Uterus (tissue), 4 donors: ENCODE results near the gene CIZ1. TPM values are rescaled to one million over a fixed set of nuclear protein-coding genes. Genes with fewer than 3 reads are reported as not detected.

Experiments used
- DNase-seq, 2 donors: peaks; one replicate each; pipeline ENCODE4 v3.0.0-alpha.2; 2019 to 2020
- H3K27ac ChIP-seq, 2 donors: fragments of 200-600 bp; sonication (generic); 1 replicate in 1 of 2; 2 replicates in 1 of 2; pipeline ENCODE4 v1.5.1; 2016 to 2018
- H3K27me3 ChIP-seq, 2 donors: fragments of 200-600 bp; sonication (generic); one replicate each; pipeline ENCODE4 v1.5.1; 2018 to 2019; ENCODE audit warnings: control low read depth in 1 of 2
- H3K36me3 ChIP-seq, 2 donors: fragments of 200-600 bp; sonication (generic); one replicate each; pipeline ENCODE4 v1.5.1; 2019; ENCODE audit warnings: control low read depth in 1 of 2
- H3K4me1 ChIP-seq, 2 donors: fragments of 200-600 bp; sonication (generic); one replicate each; pipeline ENCODE4 v1.5.1; 2018 to 2019; ENCODE audit warnings: control low read depth in 1 of 2
- H3K4me3 ChIP-seq, 2 donors: fragments of 200-600 bp; sonication (generic); 1 replicate in 1 of 2; 2 replicates in 1 of 2; pipeline ENCODE4 v1.5.1; 2018 to 2019; ENCODE audit warnings: mild to moderate bottlenecking in 1 of 2
- H3K9me3 ChIP-seq, 2 donors: fragments of 200-600 bp; sonication (generic); one replicate each; pipeline ENCODE4 v1.5.1; 2019; ENCODE audit warnings: control low read depth in 1 of 2
- POLR2A ChIP-seq, 2 donors: fragments of 450-650 bp; IDR thresholded peaks; one replicate each; pipeline ENCODE4 v1.6.1; 2016; ENCODE audit warnings: antibody characterized with exemption in 2 of 2, mild to moderate bottlenecking in 1 of 2, moderate library complexity in 1 of 2
- intact Hi-C: fragments of 100-400 bp; cut with DNase I; formaldehyde crosslinking; loops from one replicate; pipeline ENCODE4 v1.15.1; 2023; ENCODE audit warnings: low total_unique reads
- total RNA-seq, 4 donors: library from RNA; depleted of rRNA in 3 of 4; stranded (reverse); fragments of >200 nt in 3 of 4; gene quantifications; one replicate each; pipeline versions ENCODE4 v1.1.0 to v1.2.4, GENCODE V29; 2014 to 2023
- TF ChIP-seq, protein P1 (sequence below), 4 experiments: fragments of 200-600 bp in 2 of 4; fragments of 450-650 bp in 2 of 4; sonication (generic) in 2 of 4; IDR thresholded peaks; one replicate each; pipeline ENCODE4 v1.5.1; 2016 to 2019; ENCODE audit warnings: antibody characterized with exemption in 4 of 4, mild to moderate bottlenecking in 2 of 4, moderate library complexity in 1 of 4
- donor health status: DM: yes; HTN: yes; CAD: no.

CIZ1 gene
- total RNA-seq, 4 donors from 2014 or later: 31.3 to 151 (median 52.6) TPM

GRCh38 chr9:128163523-128164306 is 27.7 kb downstream of the CIZ1 start:
- no peaks in the 10 kb centered on the region for H3K27me3 ChIP-seq
- H3K4me3 ChIP-seq: no peak overlapping the region
- no peak overlapping the region for H3K27ac ChIP-seq
- no peaks in the 10 kb centered on the region for H3K36me3 ChIP-seq
- no peak for DNase-seq
- no peaks in the 10 kb centered on the region for H3K9me3 ChIP-seq
- no peaks in the 10 kb centered on the region for H3K4me1 ChIP-seq
- TF ChIP-seq, protein P1, sequence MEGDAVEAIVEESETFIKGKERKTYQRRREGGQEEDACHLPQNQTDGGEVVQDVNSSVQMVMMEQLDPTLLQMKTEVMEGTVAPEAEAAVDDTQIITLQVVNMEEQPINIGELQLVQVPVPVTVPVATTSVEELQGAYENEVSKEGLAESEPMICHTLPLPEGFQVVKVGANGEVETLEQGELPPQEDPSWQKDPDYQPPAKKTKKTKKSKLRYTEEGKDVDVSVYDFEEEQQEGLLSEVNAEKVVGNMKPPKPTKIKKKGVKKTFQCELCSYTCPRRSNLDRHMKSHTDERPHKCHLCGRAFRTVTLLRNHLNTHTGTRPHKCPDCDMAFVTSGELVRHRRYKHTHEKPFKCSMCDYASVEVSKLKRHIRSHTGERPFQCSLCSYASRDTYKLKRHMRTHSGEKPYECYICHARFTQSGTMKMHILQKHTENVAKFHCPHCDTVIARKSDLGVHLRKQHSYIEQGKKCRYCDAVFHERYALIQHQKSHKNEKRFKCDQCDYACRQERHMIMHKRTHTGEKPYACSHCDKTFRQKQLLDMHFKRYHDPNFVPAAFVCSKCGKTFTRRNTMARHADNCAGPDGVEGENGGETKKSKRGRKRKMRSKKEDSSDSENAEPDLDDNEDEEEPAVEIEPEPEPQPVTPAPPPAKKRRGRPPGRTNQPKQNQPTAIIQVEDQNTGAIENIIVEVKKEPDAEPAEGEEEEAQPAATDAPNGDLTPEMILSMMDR (IDR thresholded peaks at IDR 0.05): no peak
- no peak for TF ChIP-seq POLR2A (IDR thresholded peaks at IDR 0.05)
- intact Hi-C loops: no loop called here

GRCh38 chr9:128163027-128163515 is 28.3 kb downstream of the CIZ1 start:
- Histone ChIP-seq H3K4me1 (no peaks in the 10 kb centered on the region), H3K36me3 (no peaks in the 10 kb centered on the region), H3K27ac (no peak overlapping the region), H3K4me3 (no peak overlapping the region), H3K9me3 (no peaks in the 10 kb centered on the region), H3K27me3 (no peaks in the 10 kb centered on the region)
- intact Hi-C loops: no loop called here
- no peak for DNase-seq
- no peak for TF ChIP-seq POLR2A (IDR thresholded peaks at IDR 0.05)
- TF ChIP-seq, protein P1 (IDR thresholded peaks at IDR 0.05): no peak

DNA sequence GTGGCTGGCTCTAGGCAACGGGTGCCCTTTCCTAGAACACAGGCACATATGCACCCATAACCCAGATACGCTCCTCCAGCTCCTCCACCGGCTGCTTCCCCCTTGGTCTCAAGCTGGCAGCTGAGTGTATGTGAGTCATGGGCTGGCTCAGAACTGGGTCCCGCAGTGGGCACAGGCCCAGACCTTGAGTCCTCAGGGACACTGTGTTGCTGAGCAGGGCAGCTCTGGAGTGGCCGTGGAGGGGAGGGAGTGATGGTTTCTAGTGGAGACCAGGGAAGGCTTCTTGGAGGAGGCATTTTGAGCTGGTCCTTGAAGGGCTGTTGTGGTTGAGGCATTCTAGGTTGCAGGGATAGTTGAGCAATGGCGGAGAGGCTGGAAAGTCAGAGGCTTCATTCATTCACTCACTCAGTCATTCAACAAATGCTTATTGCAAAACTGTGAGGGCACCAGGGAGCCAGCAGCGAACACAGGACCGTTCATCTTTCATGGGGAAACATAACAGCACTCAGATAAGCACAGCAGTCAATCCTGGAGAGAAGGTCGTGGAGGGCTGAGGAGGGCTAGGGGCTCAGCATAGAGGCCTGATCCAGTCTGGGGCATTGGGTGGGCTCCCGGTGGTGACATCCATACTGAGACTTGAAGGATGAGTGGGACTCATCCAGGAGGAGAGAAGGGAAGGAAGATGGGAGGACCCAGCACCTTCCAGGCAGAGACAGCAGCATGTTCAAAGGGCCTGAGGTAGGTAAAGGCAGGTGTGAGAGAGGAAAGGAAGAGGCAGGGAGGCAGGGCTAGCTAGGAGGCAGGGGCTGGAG is 29.0 kb downstream of the CIZ1 start:
- Histone ChIP-seq H3K4me1 (no peaks in the 10 kb centered on the region), H3K36me3 (no peaks in the 10 kb centered on the region), H3K27me3 (no peaks in the 10 kb centered on the region), H3K4me3 (no peak overlapping the region), H3K27ac (no peak overlapping the region), H3K9me3 (no peaks in the 10 kb centered on the region)
- TF ChIP-seq, protein P1 (IDR thresholded peaks at IDR 0.05): no peak
- TF ChIP-seq POLR2A (IDR thresholded peaks at IDR 0.05): no peak
- DNase-seq: peak in 1 of 2 donors; percentile 43
- intact Hi-C loops: no loop called here

DNA sequence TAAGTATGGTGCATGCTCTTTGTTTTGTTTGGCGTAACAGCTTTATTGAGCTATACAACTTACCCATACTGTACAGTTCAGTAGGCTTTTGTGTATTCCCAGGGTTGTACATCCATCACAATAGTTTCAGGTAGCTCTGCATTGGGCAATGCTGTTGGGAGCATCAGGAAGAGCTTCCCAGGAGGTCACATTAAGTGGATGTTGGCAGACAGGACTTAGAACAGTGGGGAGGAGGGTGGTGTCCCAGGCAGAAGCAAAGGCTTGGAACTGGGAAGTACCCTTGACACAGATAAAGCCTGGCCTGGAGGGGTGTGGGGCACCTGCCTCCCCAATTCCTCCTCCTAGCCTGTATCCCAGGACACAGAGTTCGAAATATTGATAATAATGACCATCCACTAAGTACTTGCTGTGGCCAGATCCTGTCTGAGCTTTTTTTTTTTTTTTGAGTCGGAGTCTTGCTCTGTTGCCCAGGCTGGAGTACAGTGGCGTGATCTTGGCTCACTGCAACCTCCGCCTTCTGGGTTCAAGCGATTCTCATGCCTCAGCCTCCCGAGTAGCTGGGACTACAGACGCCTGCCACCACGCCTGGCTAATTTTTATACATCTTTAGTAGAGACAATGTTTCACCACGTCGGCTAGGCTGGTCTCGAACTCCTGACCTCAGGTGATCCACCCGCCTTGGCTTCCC is 30.0 kb downstream of the CIZ1 start:
- H3K27ac ChIP-seq: no peak overlapping the region
- intact Hi-C loops: no loop called here
- no peaks in the 10 kb centered on the region for H3K27me3 ChIP-seq
- no peaks in the 10 kb centered on the region for H3K4me1 ChIP-seq
- H3K36me3 ChIP-seq: no peaks in the 10 kb centered on the region
- DNase-seq: no peak
- H3K4me3 ChIP-seq: no peak overlapping the region
- H3K9me3 ChIP-seq: no peaks in the 10 kb centered on the region
- no peak for TF ChIP-seq POLR2A (IDR thresholded peaks at IDR 0.05)
- TF ChIP-seq, protein P1 (IDR thresholded peaks at IDR 0.05): no peak
